Right renal pelvis (tissue), 4 donors: Measurements from ENCODE around the gene NFXL1. TPM values are rescaled to one million over a fixed set of nuclear protein-coding genes. Genes with fewer than 3 reads are reported as not detected.
"Not testable (repeated sequence)": the region's sequence is repeated elsewhere in the genome, so short reads cannot be mapped to it uniquely, and the experiment has no call there.

Experiments used
- DNase-seq, 4 donors: peaks; one replicate each; pipeline ENCODE4 v3.0.0-alpha.2; 2013; ENCODE audit warnings: low read depth in 4 of 4, low spot score in 3 of 4, missing footprints in 1 of 4
- polyA plus RNA-seq, 4 donors: library from polyadenylated mRNA; unstranded; fragments of 120-200 nt; gene quantifications; one replicate each; pipeline ENCODE4 v1.2.1, GENCODE V29; 2013; ENCODE audit not compliant: insufficient read length in 4 of 4

The NFXL1 gene
- 10 to 100 TPM; 22.7 to 29.5 (median 25.8) TPM for polyA plus RNA-seq

- peak; percentile 88 to 94 (median 94) for DNase-seq
Observed at GRCh38 chr4:47914220-47914925, at the start of gene NFXL1. NFXL1 (minus strand) TSS chr4:47914583; CDS start chr4:47914203, 380 bp downstream.

DNA sequence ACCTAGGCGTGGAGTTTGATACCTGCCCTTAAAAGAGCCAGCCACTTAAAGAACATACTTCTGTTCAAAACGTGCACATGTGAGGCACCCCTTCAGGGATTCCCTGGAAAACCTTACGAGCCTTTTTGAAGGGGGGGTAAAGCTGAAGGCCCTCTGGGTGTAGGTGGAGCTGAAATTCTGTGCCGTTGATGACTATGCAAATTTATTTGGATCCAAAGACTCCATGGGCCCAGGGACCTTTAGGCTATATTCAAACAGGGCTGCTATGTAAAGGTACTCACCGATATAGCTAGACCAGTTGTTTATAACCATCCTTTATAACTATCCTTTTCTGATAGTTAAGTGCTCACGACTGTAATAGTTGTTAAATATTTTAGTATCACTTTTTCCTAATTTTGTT lies 40.3 kb upstream of the NFXL1 start:
- no peak for DNase-seq

DNA sequence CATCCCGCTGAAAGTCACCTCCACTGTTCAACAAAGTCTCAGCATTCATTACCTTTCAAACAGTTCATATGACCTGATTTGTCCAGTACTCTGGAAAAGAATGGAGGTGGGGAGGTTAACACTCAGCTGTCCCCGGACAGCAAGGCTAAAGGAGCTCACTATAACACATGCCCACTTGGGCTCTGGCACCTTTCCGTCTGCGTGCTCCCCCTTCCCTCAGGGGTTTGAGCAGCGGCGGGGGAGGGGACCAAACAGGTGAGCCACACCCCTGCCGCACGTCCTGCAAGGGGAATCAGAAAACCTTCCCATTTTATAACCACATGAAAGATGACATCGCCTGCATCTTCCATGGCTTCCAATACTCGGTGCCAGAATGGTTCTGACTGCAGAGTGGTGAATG lies 39.9 kb upstream of the NFXL1 start:
- no peak for DNase-seq

DNA sequence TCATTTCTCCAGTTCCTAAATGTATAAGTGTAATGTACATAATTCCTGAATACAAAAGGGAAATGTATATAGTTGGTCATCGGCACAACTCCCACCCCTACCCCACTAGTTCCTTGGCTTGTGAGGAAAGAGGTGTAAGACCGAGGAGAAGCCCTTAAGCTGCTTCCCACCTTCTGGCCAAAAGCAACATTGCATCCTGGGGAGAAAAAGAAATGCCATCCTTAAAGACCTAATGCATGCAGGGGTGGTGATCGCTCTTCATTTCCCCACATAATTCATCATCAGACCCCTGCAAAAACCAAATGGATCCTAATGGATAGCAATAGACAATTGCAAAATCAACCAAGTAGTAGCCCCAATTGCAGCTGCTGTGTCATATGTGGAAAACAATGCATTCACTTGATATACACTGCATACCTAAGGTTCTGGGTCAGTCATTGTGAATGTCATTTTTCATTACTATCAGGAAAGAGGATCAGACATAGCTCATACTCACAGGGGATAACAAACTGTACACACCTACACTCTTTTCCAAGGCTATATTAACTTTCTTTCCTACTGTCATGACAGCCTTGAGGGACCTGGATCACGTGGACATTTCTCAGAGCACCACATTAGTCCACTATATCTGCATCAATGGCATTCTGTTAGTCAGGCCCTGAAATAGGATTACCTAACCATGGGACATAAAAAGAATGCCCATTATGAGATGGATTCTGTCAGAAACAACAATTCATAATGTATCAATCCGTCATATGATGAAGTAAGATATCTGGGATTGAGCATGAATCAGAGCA lies 31.7 kb upstream of the NFXL1 start:
- DNase-seq = no peak

DNA sequence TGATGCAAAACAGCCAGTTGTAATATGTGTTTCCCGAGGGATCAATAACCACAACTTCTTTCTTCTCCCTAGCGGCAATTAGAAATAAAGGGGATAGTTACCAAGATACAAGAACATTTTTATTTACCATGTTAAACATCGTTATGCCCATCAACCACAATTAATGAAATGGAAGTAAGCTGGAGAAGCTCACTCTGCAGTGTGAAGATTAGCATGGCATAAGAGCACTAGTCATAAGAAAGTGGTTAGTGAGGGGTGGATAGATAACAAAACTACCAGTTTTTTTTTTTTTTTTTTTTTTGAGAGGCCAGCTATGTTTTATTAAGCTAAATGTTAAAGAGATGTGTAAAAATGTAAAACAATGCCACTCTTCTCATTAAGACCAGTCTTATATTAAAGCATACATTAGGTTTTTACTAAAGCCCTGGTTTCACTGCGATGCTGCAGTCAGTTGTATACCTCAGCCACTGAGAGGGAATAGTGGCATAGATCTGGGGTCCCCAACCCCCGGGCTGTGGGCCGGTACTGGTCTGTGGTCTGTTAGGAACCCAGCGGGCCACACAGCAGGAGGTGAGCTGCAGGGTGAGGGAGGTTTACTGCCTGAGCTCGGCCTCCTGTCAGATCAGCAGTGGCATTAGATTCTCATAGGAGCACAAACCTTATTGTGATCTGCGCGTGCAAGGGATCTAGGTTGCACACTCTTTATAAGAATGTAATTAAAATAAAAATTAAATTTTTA lies 27.9 kb upstream of the NFXL1 start:
- no peak for DNase-seq

DNA sequence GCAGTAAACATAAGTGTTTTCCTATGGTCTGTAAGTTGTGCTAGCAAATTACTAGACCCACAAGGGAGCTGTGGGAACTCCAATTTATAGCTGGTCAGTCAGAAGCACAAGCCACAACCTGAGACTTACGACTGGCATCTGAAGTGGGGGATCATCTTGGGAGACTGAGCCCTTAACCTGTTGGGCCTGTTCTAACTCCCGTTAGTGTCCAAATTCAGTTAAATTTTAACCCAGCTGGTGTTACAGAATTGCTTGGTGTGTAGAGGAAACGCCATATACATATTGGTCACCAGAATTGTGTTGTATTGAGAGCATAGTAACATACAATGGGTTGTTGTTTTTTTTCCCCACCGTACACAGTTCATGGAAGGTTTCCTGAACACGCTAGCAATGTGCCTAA lies 25.1 kb upstream of the NFXL1 start:
- DNase-seq = no peak

- no peak for DNase-seq
Observed at GRCh38 chr4:47936336-47936735, 22.0 kb upstream of the NFXL1 start.

DNA sequence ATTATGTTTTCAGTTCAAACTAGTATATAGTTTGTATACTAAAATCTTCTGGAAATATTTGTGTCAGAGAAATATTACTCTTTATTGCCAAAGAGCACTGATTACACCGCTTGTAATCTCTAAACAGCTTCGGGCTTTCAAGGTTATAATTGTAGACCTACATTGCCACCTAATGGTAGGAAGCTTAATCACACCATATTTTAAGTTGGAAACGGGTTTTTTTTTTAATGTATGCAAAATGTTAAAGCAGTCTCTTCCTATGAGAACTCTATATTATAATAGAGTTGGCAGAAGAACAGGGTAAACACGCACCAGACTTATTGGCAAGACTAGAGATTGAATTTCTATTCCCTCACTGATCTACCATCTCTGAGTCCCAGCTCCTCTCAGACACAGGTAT lies 19.5 kb upstream of the NFXL1 start:
- no peak for DNase-seq

- DNase-seq = no peak
Observed at GRCh38 chr4:47930971-47931804, 16.8 kb upstream of the NFXL1 start.

GRCh38 chr4:47929682-47930201 lies 15.4 kb upstream of the NFXL1 start:
- DNase-seq = no peak

GRCh38 chr4:47926667-47927258 lies 12.4 kb upstream of the NFXL1 start:
- DNase-seq = peak; percentile 45 to 57 (median 54)

DNA sequence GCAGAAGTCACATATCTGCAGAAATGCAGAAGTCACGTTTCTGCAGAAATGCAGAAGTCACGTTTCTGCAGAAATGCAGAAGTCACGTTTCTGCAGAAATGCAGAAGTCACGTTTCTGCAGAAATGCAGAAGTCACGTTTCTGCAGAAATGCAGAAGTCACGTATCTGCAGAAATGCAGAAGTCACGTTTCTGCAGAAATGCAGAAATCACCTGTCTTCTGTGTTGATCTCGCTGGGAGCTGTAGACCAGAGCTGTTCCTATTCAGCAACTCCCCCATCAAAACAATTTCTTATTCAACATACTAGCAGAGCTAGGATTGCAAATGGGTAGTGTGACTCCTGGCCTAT lies 8.9 kb upstream of the NFXL1 start:
- not testable (repeated sequence) for DNase-seq

DNA sequence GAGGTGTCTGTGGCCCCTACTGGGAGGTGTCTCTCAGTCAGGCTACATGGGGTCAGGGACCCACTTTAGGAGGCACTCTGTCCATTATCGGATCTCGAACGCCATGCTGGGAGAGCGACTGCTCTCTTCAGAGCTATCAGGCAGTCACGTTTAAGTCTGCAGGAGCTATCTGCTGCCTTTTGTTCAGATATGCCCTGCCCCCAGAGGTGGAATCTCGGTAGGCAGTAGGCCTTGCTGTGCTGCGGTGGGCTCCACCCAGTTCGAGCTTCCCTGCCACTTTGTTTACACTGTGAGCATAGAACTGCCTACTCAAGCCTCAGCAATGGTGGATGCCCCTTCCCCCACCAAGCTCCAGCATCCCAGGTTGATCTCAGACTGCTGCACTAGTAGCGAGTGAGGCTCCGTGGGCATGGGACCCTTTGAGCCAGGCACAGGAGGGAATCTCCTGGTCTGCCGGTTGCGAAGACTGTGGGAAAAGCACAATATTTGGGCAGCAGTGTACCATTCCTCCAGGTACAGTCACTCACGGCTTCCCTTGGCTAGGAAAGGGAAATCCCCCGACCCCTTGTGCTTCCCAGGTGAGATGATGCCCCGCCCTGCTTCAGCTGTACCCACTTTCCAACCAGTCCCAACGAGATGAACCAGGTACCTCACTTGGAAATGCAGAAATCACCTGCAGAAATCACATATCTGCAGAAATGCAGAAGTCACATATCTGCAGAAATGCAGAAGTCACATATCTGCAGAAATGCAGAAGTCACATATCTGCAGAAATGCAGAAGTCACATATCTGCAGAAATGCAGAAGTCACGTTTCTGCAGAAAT lies 8.3 kb upstream of the NFXL1 start:
- DNase-seq = not testable (repeated sequence)

GRCh38 chr4:47917163-47917562 lies 2.8 kb upstream of the NFXL1 start:
- not testable (repeated sequence) for DNase-seq

DNA sequence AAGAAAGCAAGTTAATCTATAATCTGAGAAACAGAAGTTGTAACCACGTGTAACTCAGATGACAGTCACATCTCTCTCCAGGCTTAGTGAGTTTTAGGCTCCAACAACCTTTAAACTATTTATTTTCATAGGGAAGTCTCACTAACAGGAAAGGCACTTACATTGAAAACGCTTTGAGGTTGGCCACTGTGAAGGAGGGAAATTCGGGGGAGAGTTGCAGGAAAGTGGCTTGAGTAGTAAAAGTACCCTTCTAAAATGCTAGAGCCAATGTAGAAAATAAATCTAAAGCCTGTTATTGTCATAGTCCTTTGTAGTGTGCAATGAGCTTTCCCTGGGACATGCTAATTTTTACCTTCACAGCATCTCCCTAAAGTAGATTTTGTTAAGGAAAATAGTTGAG lies 995 bp upstream of the NFXL1 start:
- no peak for DNase-seq

GRCh38 chr4:47914926-47915237 lies 499 bp upstream of the NFXL1 start:
- no peak for DNase-seq

- DNase-seq = peak; percentile 20 to 55 (median 25)
Observed at GRCh38 chr4:47913861-47914219, 543 bp downstream of the NFXL1 start.

DNA sequence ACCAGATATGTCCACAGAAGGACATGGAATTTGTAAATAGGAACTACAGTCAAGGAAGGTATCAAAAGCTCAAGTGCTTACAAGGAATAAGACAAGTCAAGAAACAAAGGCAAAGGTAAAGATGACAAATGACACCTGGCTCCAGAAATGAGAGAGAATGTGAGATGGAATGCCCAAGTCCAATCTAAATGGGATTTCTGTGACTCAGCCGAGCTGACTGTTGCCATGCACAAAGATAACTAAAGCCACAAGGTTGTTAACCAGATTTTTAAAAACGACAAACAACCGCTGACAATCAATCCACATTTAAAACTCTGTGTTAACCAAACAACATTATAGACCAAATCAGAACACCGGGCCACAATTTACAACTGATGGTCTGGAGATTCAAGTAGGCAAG lies 1.1 kb downstream of the NFXL1 start:
- DNase-seq = no peak

DNA sequence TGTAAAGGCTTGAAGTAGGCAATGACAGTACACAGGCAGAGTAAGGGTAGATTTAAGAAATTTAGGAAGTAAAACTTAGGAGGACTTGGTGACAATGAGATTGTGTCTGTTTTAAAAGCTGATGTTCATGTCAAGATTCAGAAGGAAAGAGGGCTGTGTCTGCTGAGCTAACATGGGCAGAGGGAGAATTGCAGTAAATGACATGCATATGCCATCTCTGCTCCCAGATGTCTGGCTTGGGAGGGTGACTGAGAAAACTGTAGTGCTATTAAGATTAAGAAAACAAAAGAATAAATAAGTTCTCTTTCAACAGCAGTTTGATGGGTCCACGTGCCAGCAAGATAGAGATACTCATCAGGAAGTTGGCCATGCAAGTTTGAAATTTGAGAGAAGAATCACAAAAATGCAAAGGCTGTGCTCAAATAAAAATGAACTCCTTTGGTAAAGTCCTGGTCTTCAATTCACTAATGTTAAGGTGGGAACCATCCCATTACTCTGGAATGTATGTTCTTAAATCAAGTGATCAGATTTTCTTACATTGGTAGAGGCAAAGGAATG lies 7.2 kb downstream of the NFXL1 start:
- DNase-seq = no peak
